ENCODE measurements around the gene CISH. TPM values are rescaled to one million over a fixed set of nuclear protein-coding genes. Genes with fewer than 3 reads are reported as not detected.
A peak's percentile ranks its signal among the peaks of the same experiment; 100 is the strongest.

CISH gene
- total and polyA plus RNA-seq, 9 of the 15 experiments (the other 6 are each of a cell fraction or from before 2014, with no cell fraction given) = 1.7 to 47.7 (median 18.3) TPM

- TF ChIP-seq ARID4B (CRISPR knock-in tag; IDR thresholded peaks at IDR 0.05) = no peak
- TF ChIP-seq ETV5 (CRISPR knock-in tag; IDR thresholded peaks at IDR 0.05; ENCODE audit: low read depth) = no peak
- TF ChIP-seq, protein P1, sequence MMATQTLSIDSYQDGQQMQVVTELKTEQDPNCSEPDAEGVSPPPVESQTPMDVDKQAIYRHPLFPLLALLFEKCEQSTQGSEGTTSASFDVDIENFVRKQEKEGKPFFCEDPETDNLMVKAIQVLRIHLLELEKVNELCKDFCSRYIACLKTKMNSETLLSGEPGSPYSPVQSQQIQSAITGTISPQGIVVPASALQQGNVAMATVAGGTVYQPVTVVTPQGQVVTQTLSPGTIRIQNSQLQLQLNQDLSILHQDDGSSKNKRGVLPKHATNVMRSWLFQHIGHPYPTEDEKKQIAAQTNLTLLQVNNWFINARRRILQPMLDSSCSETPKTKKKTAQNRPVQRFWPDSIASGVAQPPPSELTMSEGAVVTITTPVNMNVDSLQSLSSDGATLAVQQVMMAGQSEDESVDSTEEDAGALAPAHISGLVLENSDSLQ (IDR thresholded peaks at IDR 0.05) = 0 out of 2 replicates have a peak, but pooled peaks have one; percentile 1
- no peak for TF ChIP-seq POLR3A (IDR thresholded peaks at IDR 0.05; ENCODE audit: borderline replicate concordance, extremely low read depth, insufficient read depth, insufficient read length)
- TF ChIP-seq TBL1XR1 (IDR thresholded peaks at IDR 0.05; ENCODE audit: low read length in 2 of 2) = peak in 1 of 2 experiments; percentile 81; a peak in 1 of 4 replicates
- TF ChIP-seq FOSL1 (tag; conservative IDR thresholded peaks at IDR 0.05) = no peak
- TF ChIP-seq MAFF (IDR thresholded peaks at IDR 0.05; ENCODE audit: low read length) = no peak
- no peak for TF ChIP-seq GTF2A2 (tag; IDR thresholded peaks at IDR 0.05)
- no peak for TF ChIP-seq RNF219 (CRISPR knock-in tag; IDR thresholded peaks at IDR 0.05)
- TF ChIP-seq ZFP36 (IDR thresholded peaks at IDR 0.05; ENCODE audit: low read depth, low read length, partially characterized antibody) = no peak
- TF ChIP-seq, protein P2, sequence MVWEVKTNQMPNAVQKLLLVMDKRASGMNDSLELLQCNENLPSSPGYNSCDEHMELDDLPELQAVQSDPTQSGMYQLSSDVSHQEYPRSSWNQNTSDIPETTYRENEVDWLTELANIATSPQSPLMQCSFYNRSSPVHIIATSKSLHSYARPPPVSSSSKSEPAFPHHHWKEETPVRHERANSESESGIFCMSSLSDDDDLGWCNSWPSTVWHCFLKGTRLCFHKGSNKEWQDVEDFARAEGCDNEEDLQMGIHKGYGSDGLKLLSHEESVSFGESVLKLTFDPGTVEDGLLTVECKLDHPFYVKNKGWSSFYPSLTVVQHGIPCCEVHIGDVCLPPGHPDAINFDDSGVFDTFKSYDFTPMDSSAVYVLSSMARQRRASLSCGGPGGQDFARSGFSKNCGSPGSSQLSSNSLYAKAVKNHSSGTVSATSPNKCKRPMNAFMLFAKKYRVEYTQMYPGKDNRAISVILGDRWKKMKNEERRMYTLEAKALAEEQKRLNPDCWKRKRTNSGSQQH (CRISPR knock-in tag; IDR thresholded peaks at IDR 0.05) = no peak
- TF ChIP-seq BACH1 (tag; IDR thresholded peaks at IDR 0.05) = no peak
- TF ChIP-seq ZNF589 (CRISPR knock-in tag; IDR thresholded peaks at IDR 0.05; ENCODE audit: low read depth) = peak; percentile 59; the same call in 1 of the 2 replicates
- TF ChIP-seq, protein P3, sequence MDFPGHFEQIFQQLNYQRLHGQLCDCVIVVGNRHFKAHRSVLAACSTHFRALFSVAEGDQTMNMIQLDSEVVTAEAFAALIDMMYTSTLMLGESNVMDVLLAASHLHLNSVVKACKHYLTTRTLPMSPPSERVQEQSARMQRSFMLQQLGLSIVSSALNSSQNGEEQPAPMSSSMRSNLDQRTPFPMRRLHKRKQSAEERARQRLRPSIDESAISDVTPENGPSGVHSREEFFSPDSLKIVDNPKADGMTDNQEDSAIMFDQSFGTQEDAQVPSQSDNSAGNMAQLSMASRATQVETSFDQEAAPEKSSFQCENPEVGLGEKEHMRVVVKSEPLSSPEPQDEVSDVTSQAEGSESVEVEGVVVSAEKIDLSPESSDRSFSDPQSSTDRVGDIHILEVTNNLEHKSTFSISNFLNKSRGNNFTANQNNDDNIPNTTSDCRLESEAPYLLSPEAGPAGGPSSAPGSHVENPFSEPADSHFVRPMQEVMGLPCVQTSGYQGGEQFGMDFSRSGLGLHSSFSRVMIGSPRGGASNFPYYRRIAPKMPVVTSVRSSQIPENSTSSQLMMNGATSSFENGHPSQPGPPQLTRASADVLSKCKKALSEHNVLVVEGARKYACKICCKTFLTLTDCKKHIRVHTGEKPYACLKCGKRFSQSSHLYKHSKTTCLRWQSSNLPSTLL (IDR thresholded peaks at IDR 0.05) = peak; percentile 29; the same call in 1 of the 2 replicates
- TF ChIP-seq ZNF445 (CRISPR knock-in tag; IDR thresholded peaks at IDR 0.05; ENCODE audit: low read depth) = no peak
These were observed 784 bp upstream of the CISH start (continued) for GRCh38 chr3:50612234-50612882.

Measured in K562 (cell line).